Measurements from ENCODE around the gene IRS1.

DNA sequence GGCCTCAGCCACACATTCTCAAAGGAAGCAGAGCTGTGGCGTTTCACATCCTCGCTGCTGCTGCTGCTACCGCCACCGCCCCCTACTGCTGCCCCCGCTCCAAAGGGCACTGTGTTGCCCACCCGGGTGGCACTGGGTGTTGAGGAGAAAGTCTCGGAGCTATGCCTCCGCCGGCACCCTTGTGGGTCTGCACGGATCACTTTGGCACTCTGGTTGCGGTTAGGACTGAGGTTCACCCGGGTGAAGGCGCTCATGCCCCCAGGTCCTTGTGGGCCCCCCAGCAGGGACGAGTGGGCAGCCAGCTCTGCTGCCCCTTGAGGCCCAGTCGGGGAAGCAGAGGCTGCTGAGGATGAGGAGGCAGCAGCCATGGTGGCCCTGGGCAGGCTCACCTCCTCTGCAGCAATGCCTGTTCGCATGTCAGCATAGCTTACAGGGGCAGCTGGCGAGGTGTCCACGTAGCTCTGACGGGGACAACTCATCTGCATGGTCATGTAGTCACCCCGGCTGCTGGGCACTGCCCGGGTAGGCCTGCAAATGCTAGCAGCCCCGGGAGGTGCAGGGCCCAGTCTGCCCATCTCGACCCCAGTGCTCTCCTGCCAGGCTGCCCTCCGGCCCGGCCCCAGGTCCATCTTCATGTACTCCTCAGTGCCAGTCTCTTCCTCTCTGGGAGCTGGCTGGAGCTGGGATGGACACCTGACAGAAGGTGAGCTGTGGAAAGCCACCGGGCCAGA is 4.2 kb downstream of the IRS1 start:
- TF ChIP-seq, protein P1, sequence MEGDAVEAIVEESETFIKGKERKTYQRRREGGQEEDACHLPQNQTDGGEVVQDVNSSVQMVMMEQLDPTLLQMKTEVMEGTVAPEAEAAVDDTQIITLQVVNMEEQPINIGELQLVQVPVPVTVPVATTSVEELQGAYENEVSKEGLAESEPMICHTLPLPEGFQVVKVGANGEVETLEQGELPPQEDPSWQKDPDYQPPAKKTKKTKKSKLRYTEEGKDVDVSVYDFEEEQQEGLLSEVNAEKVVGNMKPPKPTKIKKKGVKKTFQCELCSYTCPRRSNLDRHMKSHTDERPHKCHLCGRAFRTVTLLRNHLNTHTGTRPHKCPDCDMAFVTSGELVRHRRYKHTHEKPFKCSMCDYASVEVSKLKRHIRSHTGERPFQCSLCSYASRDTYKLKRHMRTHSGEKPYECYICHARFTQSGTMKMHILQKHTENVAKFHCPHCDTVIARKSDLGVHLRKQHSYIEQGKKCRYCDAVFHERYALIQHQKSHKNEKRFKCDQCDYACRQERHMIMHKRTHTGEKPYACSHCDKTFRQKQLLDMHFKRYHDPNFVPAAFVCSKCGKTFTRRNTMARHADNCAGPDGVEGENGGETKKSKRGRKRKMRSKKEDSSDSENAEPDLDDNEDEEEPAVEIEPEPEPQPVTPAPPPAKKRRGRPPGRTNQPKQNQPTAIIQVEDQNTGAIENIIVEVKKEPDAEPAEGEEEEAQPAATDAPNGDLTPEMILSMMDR (IDR thresholded peaks at IDR 0.05; ENCODE audit: low read depth, low read length) = no peak
- no peak for TF ChIP-seq EZH2phosphoT487 (IDR thresholded peaks at IDR 0.05; ENCODE audit: low read depth)
